ENCODE measurements around the gene PELI2. TPM values are rescaled to one million over a fixed set of nuclear protein-coding genes. Genes with fewer than 3 reads are reported as not detected.

Gene PELI2
- total RNA-seq, 1 experiment from 2014 or later, result 2.0 TPM

DNA sequence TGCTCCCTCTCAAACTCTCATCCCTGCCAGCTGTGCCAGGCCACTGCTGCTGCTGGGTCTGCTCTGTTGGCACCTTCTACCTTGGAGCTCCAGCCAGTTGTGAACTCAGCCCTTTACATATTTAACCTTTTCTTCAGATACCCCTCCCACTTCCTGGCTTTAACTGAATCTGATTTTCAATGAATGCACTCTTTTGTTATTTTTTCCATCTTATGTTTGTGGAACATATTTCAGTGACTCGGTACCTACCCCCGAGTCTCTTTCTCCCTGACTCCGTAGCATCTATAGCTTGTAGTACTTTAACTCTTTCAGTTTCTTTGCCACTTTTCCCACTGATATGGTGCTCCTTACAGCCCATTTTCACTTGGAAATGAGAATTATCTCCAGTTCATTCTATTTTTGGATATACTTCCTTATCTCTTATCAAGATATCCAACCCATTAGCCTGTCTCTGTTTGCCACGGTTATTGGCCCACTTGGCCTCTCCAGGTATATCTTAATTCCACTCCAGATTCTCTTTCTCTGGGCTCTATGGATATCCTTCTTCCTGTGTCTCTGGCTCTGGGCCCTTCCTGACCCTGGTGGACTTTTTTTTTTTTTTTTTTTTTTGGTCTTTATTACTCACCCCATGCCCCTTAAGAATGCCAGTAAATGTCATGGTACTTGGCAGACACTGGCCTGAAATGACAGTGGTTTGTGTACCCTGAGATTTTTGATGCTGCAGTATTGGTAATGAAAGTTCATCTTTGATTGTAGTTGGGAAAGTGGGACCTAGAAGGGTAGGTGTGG lies 62.7 kb downstream of the PELI2 start:
- intact Hi-C loops (cut with micrococcal nuclease), result no loop called here

DNA sequence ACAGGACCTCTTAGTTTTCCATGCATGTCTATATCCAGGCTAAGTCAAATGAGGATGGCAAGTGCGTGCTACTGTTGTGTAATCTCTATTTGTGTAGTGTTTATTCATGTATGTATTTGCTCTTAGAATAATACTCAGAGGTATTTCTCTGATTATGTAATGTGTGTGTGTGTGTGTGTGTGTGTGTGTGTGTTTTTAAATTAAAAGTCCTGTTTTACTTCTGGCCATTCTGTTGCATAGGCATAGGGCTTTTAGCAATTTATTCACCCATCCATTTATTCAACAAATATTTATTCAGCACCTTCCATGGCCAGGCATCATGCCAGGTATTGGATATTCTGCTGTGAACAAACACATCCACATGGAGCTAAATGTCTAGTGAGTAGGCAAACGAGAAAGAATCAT lies 63.5 kb downstream of the PELI2 start:
- no peaks in the 10 kb centered on the region for H3K9me2 ChIP-seq (ENCODE audit: insufficient read depth)
- H3K4me2 ChIP-seq (ENCODE audit: low read length), result no peak overlapping the region
- no peaks in the 10 kb centered on the region for H3K36me3 ChIP-seq (ENCODE audit: control insufficient read depth in 1 of 2, insufficient read depth in 2 of 2, low read length in 2 of 2)
- H2AFZ ChIP-seq (ENCODE audit: low read depth, low read length, poor library complexity, severe bottlenecking), result no peak overlapping the region
- intact Hi-C loops (cut with micrococcal nuclease), result no loop called here
- RAD21 ChIA-PET (ENCODE audit: low non-redundant PET in 1 of 2, low total read pairs in 2 of 2, uncharacterized antibody in 2 of 2, unreplicated experiment in 2 of 2), result no interaction called here
- no peak overlapping the region for H3K9ac ChIP-seq (ENCODE audit: low read length)
- ATAC-seq (no peak), DNase-seq (ENCODE audit: low read depth, low spot score) (no peak)
- no peaks in the 10 kb centered on the region for H3K9me3 ChIP-seq (ENCODE audit: control insufficient read depth in 1 of 2, insufficient read depth in 1 of 2, low read depth in 1 of 2, low read length in 2 of 2)
- no peak overlapping the region for H3K27ac ChIP-seq (ENCODE audit: low read depth, low read length)
- H4K20me1 ChIP-seq (ENCODE audit: insufficient read depth), result no peaks in the 10 kb centered on the region; the same call in 1 of the 2 replicates
- no peak overlapping the region for H3K4me3 ChIP-seq (replicated peaks in 1 of 2; ENCODE audit: low read depth in 1 of 2, low read length in 2 of 2)
- CTCF ChIA-PET, result no interaction called here
- H3K4me1 ChIP-seq (ENCODE audit: control insufficient read depth in 1 of 2, insufficient read depth in 2 of 2, low read length in 2 of 2), result no peaks in the 10 kb centered on the region
- H3K79me2 ChIP-seq (ENCODE audit: insufficient read depth, low read length), result no peaks in the 10 kb centered on the region
- H3K27me3 ChIP-seq (ENCODE audit: insufficient read depth, low read length), result peaks cover 38% of the 10 kb centered on the region
- POLR2A ChIA-PET, result no interaction called here
- no TSS peak for BruUV-seq (replicated peaks)
- TF ChIP-seq CEBPB (IDR thresholded peaks at IDR 0.05; ENCODE audit: low read depth) (no peak), EGR1 (IDR thresholded peaks at IDR 0.05; ENCODE audit: low read depth) (no peak), SP1 (IDR thresholded peaks at IDR 0.05; ENCODE audit: low read depth) (no peak), CBX3 (IDR thresholded peaks at IDR 0.05; ENCODE audit: low read depth) (no peak), FOSL1 (IDR thresholded peaks at IDR 0.05; ENCODE audit: low read depth) (no peak), ZNF274 (IDR thresholded peaks at IDR 0.05; ENCODE audit: low read depth, low read length) (no peak), SIN3A (IDR thresholded peaks at IDR 0.05; ENCODE audit: low read depth) (no peak), TCF7L2 (IDR thresholded peaks at IDR 0.05; ENCODE audit: borderline replicate concordance, extremely low read depth, insufficient read depth, insufficient read length) (no peak)
- TF ChIP-seq, protein P1, sequence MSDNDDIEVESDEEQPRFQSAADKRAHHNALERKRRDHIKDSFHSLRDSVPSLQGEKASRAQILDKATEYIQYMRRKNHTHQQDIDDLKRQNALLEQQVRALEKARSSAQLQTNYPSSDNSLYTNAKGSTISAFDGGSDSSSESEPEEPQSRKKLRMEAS (IDR thresholded peaks at IDR 0.05), result no peak
- TF ChIP-seq, protein P2, sequence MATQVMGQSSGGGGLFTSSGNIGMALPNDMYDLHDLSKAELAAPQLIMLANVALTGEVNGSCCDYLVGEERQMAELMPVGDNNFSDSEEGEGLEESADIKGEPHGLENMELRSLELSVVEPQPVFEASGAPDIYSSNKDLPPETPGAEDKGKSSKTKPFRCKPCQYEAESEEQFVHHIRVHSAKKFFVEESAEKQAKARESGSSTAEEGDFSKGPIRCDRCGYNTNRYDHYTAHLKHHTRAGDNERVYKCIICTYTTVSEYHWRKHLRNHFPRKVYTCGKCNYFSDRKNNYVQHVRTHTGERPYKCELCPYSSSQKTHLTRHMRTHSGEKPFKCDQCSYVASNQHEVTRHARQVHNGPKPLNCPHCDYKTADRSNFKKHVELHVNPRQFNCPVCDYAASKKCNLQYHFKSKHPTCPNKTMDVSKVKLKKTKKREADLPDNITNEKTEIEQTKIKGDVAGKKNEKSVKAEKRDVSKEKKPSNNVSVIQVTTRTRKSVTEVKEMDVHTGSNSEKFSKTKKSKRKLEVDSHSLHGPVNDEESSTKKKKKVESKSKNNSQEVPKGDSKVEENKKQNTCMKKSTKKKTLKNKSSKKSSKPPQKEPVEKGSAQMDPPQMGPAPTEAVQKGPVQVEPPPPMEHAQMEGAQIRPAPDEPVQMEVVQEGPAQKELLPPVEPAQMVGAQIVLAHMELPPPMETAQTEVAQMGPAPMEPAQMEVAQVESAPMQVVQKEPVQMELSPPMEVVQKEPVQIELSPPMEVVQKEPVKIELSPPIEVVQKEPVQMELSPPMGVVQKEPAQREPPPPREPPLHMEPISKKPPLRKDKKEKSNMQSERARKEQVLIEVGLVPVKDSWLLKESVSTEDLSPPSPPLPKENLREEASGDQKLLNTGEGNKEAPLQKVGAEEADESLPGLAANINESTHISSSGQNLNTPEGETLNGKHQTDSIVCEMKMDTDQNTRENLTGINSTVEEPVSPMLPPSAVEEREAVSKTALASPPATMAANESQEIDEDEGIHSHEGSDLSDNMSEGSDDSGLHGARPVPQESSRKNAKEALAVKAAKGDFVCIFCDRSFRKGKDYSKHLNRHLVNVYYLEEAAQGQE (IDR thresholded peaks at IDR 0.05; ENCODE audit: low read depth), result no peak

More for the DNA sequence above, 62.7 kb downstream of the PELI2 start:
- CTCF ChIA-PET, result no interaction called here
- POLR2A ChIA-PET, result no interaction called here
- RAD21 ChIA-PET (ENCODE audit: low non-redundant PET in 1 of 2, low total read pairs in 2 of 2, uncharacterized antibody in 2 of 2, unreplicated experiment in 2 of 2), result no interaction called here
- no peak overlapping the region for H2AFZ ChIP-seq (ENCODE audit: low read depth, low read length, poor library complexity, severe bottlenecking)
- no TSS peak for BruUV-seq (replicated peaks)
- H4K20me1 ChIP-seq (ENCODE audit: insufficient read depth), result no peaks in the 10 kb centered on the region; the same call in 1 of the 2 replicates
- no peaks in the 10 kb centered on the region for H3K36me3 ChIP-seq (ENCODE audit: control insufficient read depth in 1 of 2, insufficient read depth in 2 of 2, low read length in 2 of 2)
- H3K9me3 ChIP-seq (ENCODE audit: control insufficient read depth in 1 of 2, insufficient read depth in 1 of 2, low read depth in 1 of 2, low read length in 2 of 2), result no peaks in the 10 kb centered on the region
- DNase-seq (ENCODE audit: low read depth, low spot score), result no peak
- H3K4me2 ChIP-seq (ENCODE audit: low read length), result no peak overlapping the region
- H3K4me3 ChIP-seq (replicated peaks in 1 of 2; ENCODE audit: low read depth in 1 of 2, low read length in 2 of 2), result no peak overlapping the region
- H3K9ac ChIP-seq (ENCODE audit: low read length), result no peak overlapping the region
- H3K4me1 ChIP-seq (ENCODE audit: control insufficient read depth in 1 of 2, insufficient read depth in 2 of 2, low read length in 2 of 2), result no peaks in the 10 kb centered on the region
- TF ChIP-seq CEBPB (IDR thresholded peaks at IDR 0.05; ENCODE audit: low read depth) (no peak), TCF7L2 (IDR thresholded peaks at IDR 0.05; ENCODE audit: borderline replicate concordance, extremely low read depth, insufficient read depth, insufficient read length) (no peak), RAD21 (IDR thresholded peaks at IDR 0.05; ENCODE audit: low read depth) (no peak), EZH2 (IDR thresholded peaks at IDR 0.05) (no peak), JUND (IDR thresholded peaks at IDR 0.05) (no peak), ZFX (IDR thresholded peaks at IDR 0.05) (no peak), POLR2A (IDR thresholded peaks at IDR 0.05; ENCODE audit: borderline replicate concordance, extremely low read depth, insufficient read depth, insufficient read length) (no peak)
- TF ChIP-seq, protein P3, sequence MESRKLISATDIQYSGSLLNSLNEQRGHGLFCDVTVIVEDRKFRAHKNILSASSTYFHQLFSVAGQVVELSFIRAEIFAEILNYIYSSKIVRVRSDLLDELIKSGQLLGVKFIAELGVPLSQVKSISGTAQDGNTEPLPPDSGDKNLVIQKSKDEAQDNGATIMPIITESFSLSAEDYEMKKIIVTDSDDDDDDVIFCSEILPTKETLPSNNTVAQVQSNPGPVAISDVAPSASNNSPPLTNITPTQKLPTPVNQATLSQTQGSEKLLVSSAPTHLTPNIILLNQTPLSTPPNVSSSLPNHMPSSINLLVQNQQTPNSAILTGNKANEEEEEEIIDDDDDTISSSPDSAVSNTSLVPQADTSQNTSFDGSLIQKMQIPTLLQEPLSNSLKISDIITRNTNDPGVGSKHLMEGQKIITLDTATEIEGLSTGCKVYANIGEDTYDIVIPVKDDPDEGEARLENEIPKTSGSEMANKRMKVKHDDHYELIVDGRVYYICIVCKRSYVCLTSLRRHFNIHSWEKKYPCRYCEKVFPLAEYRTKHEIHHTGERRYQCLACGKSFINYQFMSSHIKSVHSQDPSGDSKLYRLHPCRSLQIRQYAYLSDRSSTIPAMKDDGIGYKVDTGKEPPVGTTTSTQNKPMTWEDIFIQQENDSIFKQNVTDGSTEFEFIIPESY (IDR thresholded peaks at IDR 0.05; ENCODE audit: extremely low read depth, insufficient replicate concordance, low read length), result no peak
- H3K27me3 ChIP-seq (ENCODE audit: insufficient read depth, low read length), result peaks cover 31% of the 10 kb centered on the region
- no peaks in the 10 kb centered on the region for H3K79me2 ChIP-seq (ENCODE audit: insufficient read depth, low read length)
- ATAC-seq, result no peak
- H3K27ac ChIP-seq (ENCODE audit: low read depth, low read length), result no peak overlapping the region
- H3K9me2 ChIP-seq (ENCODE audit: insufficient read depth), result no peaks in the 10 kb centered on the region
